Measurements from ENCODE around the gene PRDX5. TPM values are rescaled to one million over a fixed set of nuclear protein-coding genes. Genes with fewer than 3 reads are reported as not detected.

Gene PRDX5
- total RNA-seq, 1 experiment from 2014 or later: 228 TPM

DNA sequence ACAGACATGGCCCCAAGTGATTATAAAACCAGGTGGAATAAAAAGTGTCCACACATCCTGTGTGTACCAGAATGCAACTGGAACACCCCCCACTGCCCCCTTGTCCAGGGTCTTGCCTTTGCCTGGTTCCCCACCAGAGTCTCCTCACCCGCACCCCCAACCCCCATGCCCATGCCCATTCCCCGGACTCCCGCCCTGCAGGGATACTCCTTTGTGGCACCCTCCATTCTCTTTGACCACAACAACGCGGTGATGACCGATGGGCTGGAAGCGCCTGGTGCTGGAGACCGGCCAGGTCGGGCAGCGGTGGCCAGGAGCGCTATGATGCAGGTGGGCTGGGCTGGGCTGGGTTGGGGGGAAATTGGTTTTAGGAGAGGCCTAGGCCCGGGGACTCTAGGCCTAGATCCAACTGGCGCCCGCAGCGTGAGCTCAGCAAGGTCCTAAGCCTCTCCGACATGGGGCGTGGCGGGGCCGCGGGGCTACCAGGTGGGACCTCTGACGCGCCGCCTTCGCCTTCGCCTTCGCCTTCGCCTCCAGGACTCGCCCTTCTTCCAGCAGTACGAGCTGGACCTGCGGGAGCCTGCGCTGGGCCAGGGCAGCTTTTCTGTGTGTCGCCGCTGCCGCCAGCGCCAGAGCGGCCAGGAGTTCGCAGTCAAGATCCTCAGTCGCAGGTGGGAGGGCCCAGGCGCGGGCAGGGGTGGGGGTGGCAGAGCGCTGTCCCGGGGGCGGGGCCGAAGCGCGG, 50.2 kb downstream of the PRDX5 start:
- H3K23ac ChIP-seq (ENCODE audit: insufficient read length, low read depth, low read length): no peak overlapping the region
- peak; percentile 64 for DNase-seq

More for the DNA sequence above, 50.2 kb downstream of the PRDX5 start:
- no peaks in the 10 kb centered on the region for H3K27me3 Mint-ChIP-seq (ENCODE audit: low read depth)
- Histone ChIP-seq H2BK12ac (ENCODE audit: insufficient read length, low read depth, low read length) (no peak overlapping the region), H2BK120ac (ENCODE audit: low read depth, low read length, poor library complexity, severe bottlenecking) (no peak overlapping the region), H3K18ac (ENCODE audit: insufficient read length, low read depth, low read length) (no peak overlapping the region), H3K27ac (ENCODE audit: insufficient read length, low read depth, low read length) (no peak overlapping the region), H3T11ph (ENCODE audit: low read length) (no peak overlapping the region), H4K20me1 (ENCODE audit: control insufficient read depth, insufficient read depth, insufficient read length) (no peaks in the 10 kb centered on the region), H2AFZ (ENCODE audit: low read length) (no peak overlapping the region), H4K8ac (replicated peaks; ENCODE audit: insufficient read length, low read depth, low read length) (no peak overlapping the region), H3K4ac (ENCODE audit: low read depth, low read length) (no peak overlapping the region), H3K9me3 (ENCODE audit: control insufficient read depth, low read depth, low read length) (no peaks in the 10 kb centered on the region), H3K9ac (ENCODE audit: extremely low read depth, insufficient read length, low read length) (no peak overlapping the region), H4K91ac (ENCODE audit: insufficient read length, low read depth, low read length) (no peak overlapping the region), H2BK15ac (ENCODE audit: low read depth, low read length) (no peak overlapping the region), H3K4me2 (ENCODE audit: insufficient read depth, insufficient read length, low read length) (no peak overlapping the region), H3K79me1 (ENCODE audit: insufficient read depth, low read depth, low read length, poor library complexity, severe bottlenecking) (no peaks in the 10 kb centered on the region), H3K23me2 (ENCODE audit: insufficient read length, low read depth, low read length, poor library complexity, severe bottlenecking) (no peaks in the 10 kb centered on the region), H3K56ac (ENCODE audit: insufficient read length, low read depth, low read length) (no peak overlapping the region), H2BK5ac (ENCODE audit: insufficient read length, low read length) (no peak overlapping the region), H3K14ac (ENCODE audit: insufficient read depth, low read length) (no peak overlapping the region), H3K4me1 (ENCODE audit: insufficient read depth, low read length) (no peaks in the 10 kb centered on the region), H3K27me3 (ENCODE audit: insufficient read depth, low read length) (no peaks in the 10 kb centered on the region), H2BK20ac (ENCODE audit: low read depth, low read length, poor library complexity, severe bottlenecking) (no peak overlapping the region), H4K5ac (ENCODE audit: insufficient read length, low read depth, low read length) (no peak overlapping the region), H2AK5ac (ENCODE audit: insufficient read length, low read length) (no peak overlapping the region), H3K79me2 (ENCODE audit: insufficient read depth, low read length) (no peaks in the 10 kb centered on the region)
- no peaks in the 10 kb centered on the region; a peak in 1 of 5 replicates for H3K9me3 Mint-ChIP-seq
- H3K4me3 Mint-ChIP-seq: no peak overlapping the region
- peaks cover 17 to 54% (median 42%) of the 10 kb centered on the region in 3 experiments for H3K36me3 Mint-ChIP-seq (ENCODE audit: insufficient read depth in 1 of 3, low read depth in 3 of 3)
- TF ChIP-seq CTCF (conservative IDR thresholded peaks at IDR 0.05): no peak
- H3K27ac Mint-ChIP-seq: no peak overlapping the region
- peaks cover 3 to 12% of the 10 kb centered on the region in 2 experiments; a peak in 3 of 4 replicates for H3K4me1 Mint-ChIP-seq
- WGBS (ENCODE audit: extremely low coverage, insufficient read length, low lambda C conversion rate): no CpG with 5 or more reads among the region's 46 CpGs
